NCI-H2029 (cell line): ENCODE measurements around the gene MPZL1.
"Not testable (repeated sequence)": the region's sequence is repeated elsewhere in the genome, so short reads cannot be mapped to it uniquely, and the experiment has no call there.

ENCODE experiments used
- DNase-seq: peaks from one replicate; lab custom pipeline; 2025; lab: John Stamatoyannopoulos, UW

The MPZL1 gene

DNA sequence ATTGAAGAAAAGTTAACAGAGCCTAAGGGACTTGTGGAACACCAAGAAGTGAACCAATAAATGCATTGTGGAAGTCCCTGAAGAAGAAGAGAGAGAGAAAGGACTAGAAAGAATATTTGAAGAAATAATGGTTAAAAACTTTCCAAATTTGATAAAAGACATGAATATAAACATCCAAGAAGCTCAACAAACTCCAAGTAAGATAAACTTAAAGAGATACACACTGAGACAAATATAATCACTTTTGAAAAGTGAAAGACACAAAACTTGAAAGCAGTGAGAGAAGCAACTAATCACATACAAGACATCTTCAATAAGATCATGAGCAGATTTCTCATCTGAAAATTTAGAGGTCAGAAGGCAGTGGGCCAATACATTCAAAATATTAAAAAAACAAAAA lies 91.2 kb downstream of the MPZL1 start:
- DNase-seq = no peak

GRCh38 chr1:167815650-167816049 lies 93.9 kb downstream of the MPZL1 start:
- DNase-seq = no peak

- peak; percentile 42 for DNase-seq
Measured at GRCh38 chr1:167819849-167820683, 98.3 kb downstream of the MPZL1 start.

DNA sequence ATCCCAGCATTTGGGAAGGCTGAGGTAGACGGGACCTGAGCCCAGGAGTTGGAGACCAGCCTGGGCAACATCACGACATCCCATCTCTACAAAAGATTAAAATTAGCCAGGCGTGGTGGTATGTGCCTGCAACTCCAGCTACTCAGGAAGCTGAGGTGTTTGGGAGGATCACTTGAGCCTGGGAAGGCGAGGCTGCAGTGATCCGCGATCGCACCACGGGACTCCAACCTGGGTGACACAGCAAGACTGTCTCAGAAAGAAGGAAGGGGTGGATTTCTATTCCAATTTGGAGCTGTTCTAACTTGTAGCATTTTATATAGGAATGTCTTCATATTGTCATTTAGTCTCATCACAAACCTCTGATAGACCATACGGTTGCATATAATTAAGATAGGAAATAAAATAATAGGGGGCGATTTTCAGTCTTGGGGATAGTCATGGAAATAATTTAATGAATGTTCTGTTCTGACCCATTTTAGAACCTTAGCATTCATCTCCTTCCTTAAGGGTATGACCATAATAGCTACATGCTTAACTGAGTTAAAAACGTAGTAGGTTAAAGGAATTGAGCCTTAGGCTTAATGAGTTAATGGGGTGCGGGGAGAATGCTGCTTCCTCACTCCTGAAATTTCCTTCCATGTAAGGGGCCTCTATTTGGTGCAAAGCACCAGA lies 99.0 kb downstream of the MPZL1 start:
- DNase-seq = no peak

DNA sequence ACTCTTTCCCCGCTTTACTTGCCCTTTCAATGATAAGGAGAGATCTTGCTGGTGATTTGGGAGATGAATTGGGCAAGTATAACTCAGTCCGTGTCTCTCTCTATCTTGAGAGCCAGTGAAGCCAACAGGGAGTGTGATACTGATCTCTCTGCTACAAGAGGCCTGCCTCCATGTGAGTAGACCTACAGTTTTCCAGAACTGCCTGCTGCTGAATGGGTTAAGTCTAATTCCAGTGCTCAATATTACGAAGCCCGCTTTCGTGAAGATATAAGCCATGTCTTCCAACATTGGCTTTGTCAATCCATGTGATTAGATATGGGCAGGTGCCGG lies 99.5 kb downstream of the MPZL1 start:
- no peak for DNase-seq

DNA sequence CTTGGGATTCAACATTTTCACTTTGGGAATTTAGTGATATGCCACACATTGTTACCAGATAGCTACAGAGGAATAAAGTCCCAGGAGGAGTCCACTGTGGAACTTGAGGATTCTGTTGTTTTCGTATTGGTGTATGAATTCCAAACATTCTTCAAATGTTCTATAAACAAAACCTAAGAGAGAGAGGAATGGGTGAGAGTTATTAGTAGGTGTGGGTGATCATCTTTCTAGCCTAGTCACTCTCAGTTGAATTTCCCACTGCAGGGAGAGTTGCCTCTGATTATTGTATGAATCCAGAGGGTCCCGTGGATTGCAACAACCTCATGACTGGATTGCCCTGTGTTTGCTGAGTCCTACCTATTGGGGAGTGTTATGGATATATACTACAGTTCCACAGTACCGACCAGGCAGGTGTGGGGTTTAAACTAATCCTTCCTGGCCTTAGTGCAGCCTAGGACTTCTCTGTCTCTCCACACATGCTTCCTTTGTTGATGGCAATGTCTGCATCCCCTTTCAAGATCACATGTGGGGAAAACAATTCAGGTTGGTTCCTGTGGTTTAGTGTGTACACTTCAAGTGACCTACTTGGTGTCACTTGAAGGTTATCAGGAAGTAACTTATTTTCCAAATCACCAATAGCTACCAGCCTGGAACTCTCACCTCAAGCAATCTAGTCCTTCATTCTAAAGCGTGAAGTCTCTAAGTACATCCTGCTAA lies 100.3 kb downstream of the MPZL1 start:
- no peak for DNase-seq

GRCh38 chr1:167824163-167824794 lies 102.5 kb downstream of the MPZL1 start:
- DNase-seq = no peak

DNA sequence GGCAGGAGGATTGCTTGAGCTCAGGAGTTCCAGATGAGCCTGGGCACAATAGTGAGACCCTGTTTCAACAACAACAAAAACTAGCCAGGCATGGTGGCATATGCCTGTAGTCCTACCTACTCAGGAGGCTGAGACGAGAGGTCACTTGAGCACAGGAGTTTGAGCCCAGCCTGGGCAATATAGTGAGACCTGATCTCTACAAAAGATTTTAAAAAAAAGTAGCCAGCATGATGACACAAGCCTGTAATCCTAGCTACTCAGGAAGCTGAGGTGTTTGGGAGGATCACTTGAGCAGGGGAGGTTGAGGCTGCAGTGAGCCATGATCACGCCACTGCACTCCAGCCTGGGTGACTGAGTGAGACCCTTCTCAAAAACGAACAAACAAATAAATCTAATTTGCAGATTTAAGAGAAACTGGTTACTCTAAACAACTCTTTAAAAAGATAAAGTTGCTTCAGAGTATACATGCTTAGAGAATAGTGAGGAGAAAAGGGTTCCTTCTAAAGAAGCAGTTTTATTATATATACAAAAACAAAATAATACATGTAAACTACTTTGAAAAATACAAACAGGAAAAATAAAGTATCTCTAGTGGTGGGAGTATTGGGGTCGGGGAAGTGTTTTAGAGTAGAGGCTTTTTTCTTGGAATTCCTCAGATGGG lies 103.8 kb downstream of the MPZL1 start:
- no peak for DNase-seq

DNA sequence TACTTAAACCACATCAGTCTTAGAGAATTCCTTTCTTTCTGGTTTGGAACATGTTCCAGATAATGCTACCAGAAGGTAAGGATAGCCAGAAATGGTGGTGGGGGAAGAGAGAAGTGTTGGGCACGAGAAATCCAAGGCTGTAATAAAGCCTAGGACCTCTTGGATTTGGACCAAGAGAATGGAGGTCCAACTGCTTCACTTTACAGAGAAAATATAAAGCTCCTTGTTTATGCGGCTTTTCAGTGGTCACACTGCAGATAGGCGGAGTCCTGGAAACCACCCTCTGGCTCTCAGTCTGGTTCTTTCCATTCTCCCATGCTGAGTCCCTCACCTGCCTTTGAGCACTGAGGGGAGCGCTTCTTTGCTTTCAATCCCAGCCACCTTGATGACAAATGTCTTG lies 104.3 kb downstream of the MPZL1 start:
- DNase-seq = no peak

DNA sequence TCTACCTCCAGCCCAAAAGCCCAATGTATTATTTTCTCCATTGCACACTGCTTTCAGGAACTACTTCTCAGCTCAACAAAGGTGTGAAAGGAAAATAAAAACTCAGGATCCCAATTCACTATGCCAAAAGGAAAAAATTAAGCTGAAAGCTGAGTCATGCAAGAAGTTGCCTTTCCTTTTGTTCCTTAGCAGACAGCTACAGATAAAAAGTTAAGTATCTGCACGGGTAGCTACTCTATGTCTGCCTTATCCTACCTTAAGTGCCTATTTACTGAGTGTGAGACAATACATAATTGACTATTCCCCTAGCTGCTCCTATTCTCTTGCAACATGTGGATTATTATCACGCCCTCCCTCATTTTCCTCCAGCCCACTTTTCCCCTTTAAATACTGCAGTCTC lies 108.1 kb downstream of the MPZL1 start:
- no peak for DNase-seq

DNA sequence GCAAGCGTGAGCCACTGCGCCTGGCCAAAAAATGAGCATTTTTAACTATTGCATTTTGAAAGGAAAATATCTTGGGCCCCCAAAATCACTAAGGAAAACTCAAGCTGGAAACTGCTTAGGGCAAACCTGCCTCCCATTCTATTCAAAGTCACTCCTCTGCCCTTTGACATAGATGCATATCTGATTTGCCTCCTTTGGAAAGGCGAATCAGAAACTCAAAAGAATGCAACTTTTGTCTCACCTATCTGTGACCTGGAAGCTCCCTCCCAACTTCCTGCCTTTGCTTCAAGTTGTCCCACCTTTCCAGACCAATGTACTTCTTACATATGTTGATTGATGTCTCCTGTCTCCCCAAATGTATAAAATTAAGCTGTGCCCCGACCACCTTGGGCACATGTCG lies 108.9 kb downstream of the MPZL1 start:
- not testable (repeated sequence) for DNase-seq

- no peak for DNase-seq
Measured at GRCh38 chr1:167832693-167833092, 110.9 kb downstream of the MPZL1 start.

- no peak for DNase-seq
Measured at GRCh38 chr1:167833904-167834303, 112.1 kb downstream of the MPZL1 start.

DNA sequence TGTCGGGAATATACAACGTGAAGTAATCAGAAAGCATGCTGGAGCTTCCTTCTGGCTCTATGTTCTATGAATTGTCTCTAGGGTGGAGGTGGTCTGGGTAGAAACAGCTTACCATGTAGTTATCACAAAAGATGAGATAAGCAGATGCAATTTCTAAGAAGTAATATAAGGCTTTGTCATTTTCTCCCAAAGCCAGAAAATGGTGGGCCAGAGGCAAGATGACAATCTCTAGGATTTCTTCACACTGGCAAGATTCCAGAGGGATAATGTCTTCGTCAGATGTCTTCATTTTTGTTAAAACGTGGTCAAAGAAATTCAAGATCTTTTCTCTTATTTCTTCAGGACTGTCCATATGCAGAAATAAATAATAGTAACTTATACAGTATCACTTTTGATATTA lies 114.4 kb downstream of the MPZL1 start:
- DNase-seq = no peak

DNA sequence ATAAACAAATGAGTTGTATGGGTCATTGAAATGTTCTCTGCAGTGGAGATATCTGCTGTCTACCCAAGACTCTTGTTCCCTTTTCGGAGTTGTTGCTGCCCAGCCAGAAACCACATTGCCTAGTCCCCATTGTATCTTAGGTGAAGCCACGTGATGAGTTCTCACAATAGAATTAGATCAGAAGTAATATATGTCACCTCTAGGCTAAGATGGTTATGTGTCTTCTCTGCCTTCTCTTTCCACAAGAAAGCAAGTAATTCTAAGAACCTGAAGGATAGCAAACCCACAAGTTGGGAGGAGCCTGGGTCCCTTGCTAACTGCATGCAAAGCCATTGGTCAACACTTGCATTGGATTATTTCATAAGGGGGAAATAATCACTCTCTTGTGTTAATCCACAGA lies 115.5 kb downstream of the MPZL1 start:
- no peak for DNase-seq

DNA sequence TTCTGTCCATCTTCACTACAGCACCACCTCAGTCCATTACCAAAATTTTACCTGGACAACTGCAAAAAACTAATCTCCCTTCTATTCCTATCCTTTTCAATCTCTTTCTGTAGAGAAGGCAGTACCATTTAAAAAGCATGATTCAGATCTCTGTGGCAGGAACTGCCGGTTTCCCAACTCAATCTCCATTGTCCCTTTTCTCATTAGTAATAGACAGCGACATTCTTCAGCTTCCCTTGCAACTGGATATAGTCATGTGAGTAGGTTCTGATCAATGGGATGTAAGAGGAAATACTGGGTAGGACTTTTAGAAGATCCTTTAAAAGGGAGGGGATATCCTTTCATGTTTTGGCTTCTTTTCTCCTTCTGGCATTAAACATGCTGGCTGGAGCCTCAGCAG lies 117.2 kb downstream of the MPZL1 start:
- DNase-seq = no peak
